Fibroblast of lung (primary cell): ENCODE data around the gene GALNT17. TPM values are rescaled to one million over a fixed set of nuclear protein-coding genes. Genes with fewer than 3 reads are reported as not detected.

Experiments
- DNase-seq, 2 donors: peaks; one replicate each; pipeline versions ENCODE4 v3.0.0 to v3.0.0-alpha.2; 2010; ENCODE audit warnings: low read depth in 2 of 2
- H2AFZ ChIP-seq: 2 replicates; pipeline ENCODE4 v1.5.1; 2012; ENCODE audit warnings: low read length, control low read depth, inconsistent platforms
- H3K27ac ChIP-seq: 2 replicates; pipeline ENCODE4 v1.5.1; 2011; ENCODE audit warnings: low read length, control low read depth; ENCODE audit not compliant: insufficient read depth
- H3K27me3 ChIP-seq: 2 replicates; pipeline ENCODE4 v1.5.1; 2011; ENCODE audit warnings: mild to moderate bottlenecking, low read length; ENCODE audit not compliant: control insufficient read depth, insufficient read depth
- H3K36me3 ChIP-seq: 2 replicates; pipeline ENCODE4 v1.5.1; 2011; ENCODE audit warnings: low read length; ENCODE audit not compliant: control insufficient read depth, insufficient read depth
- H3K4me1 ChIP-seq: 2 replicates; pipeline ENCODE4 v1.5.1; 2011; ENCODE audit warnings: low read length; ENCODE audit not compliant: control insufficient read depth, insufficient read depth; ENCODE audit errors: extremely low read depth
- H3K4me2 ChIP-seq: 2 replicates; pipeline ENCODE4 v1.5.1; 2011; ENCODE audit warnings: low read length, control low read depth; ENCODE audit not compliant: insufficient read depth; ENCODE audit errors: extremely low read depth
- H3K4me3 ChIP-seq, 4 experiments: fragments of 200-600 bp in 1 of 4; sonication (generic) in 1 of 4; replicated peaks in 1 of 4; 2 replicates each; pipeline ENCODE4 v1.5.1; 2011 to 2016; ENCODE audit warnings: low read length in 4 of 4, low read depth in 3 of 4, mild to moderate bottlenecking in 3 of 4, control low read depth in 2 of 4, inconsistent platforms in 1 of 4, mixed read lengths in 1 of 4; ENCODE audit not compliant: insufficient read depth in 1 of 4; ENCODE audit errors: control extremely low read depth in 1 of 4
- H3K79me2 ChIP-seq: 2 replicates; pipeline ENCODE4 v1.5.1; 2012; ENCODE audit warnings: mild to moderate bottlenecking, low read length, inconsistent platforms; ENCODE audit not compliant: control insufficient read depth, insufficient read depth
- H3K9ac ChIP-seq: 2 replicates; pipeline ENCODE4 v1.5.1; 2011; ENCODE audit warnings: mild to moderate bottlenecking, low read length, control low read depth; ENCODE audit not compliant: insufficient read depth
- H3K9me3 ChIP-seq: 2 replicates; pipeline ENCODE4 v1.5.1; 2012; ENCODE audit warnings: low read depth, low read length; ENCODE audit not compliant: control insufficient read depth, insufficient read depth
- H4K20me1 ChIP-seq: 2 replicates; pipeline ENCODE4 v1.5.1; 2011; ENCODE audit warnings: low read length; ENCODE audit not compliant: control insufficient read depth, insufficient read depth; ENCODE audit errors: extremely low read depth
- CTCF ChIP-seq, 2 donors: IDR thresholded peaks in 1 of 2; conservative IDR thresholded peaks in 1 of 2; 1 replicate in 1 of 2; 2 replicates in 1 of 2; pipeline ENCODE4 v1.5.1; 2011 to 2012; ENCODE audit warnings: low read length in 2 of 2, control low read depth in 1 of 2, inconsistent platforms in 1 of 2, low read depth in 1 of 2, mild to moderate bottlenecking in 1 of 2
- EZH2 ChIP-seq: IDR thresholded peaks from 2 replicates; pipeline ENCODE4 v1.5.1; 2012; ENCODE audit warnings: low read length, control low read depth, mild to moderate bottlenecking; ENCODE audit errors: missing control alignments
- polyA plus RNA-seq, 2 donors: library from polyadenylated mRNA; depleted of rRNA in 1 of 2; stranded (reverse) in 1 of 2; unstranded in 1 of 2; fragments of >200 nt; gene quantifications; 2 replicates each; pipeline ENCODE4 v1.2.1, GENCODE V29; 2011 to 2012; ENCODE audit warnings: missing spikeins in 1 of 2
- total RNA-seq: library from RNA; depleted of rRNA; stranded (reverse); fragments of >200 nt; gene quantifications from 2 replicates; pipeline ENCODE4 v1.2.1, GENCODE V29; 2014

GALNT17 gene
- total and polyA plus RNA-seq, 2 donors (not counting 1 experiment from before 2014, with no cell fraction given) = under 0.01 TPM; not detected in 1

- H3K4me3 ChIP-seq = no peak overlapping the region
- H3K4me2 ChIP-seq = no peak overlapping the region
- DNase-seq = no peak
- no peaks in the 10 kb centered on the region for H4K20me1 ChIP-seq
- no peaks in the 10 kb centered on the region for H3K9me3 ChIP-seq
- no peak overlapping the region for H3K27ac ChIP-seq
- H3K79me2 ChIP-seq = no peaks in the 10 kb centered on the region
- no peak overlapping the region for H3K9ac ChIP-seq
- H3K27me3 ChIP-seq = no peaks in the 10 kb centered on the region
- H3K36me3 ChIP-seq = no peaks in the 10 kb centered on the region
- H3K4me1 ChIP-seq = no peaks in the 10 kb centered on the region
- H2AFZ ChIP-seq = no peak overlapping the region
- no peak for TF ChIP-seq EZH2
- TF ChIP-seq CTCF (conservative IDR thresholded peaks at IDR 0.05 in 1 of 2, IDR thresholded peaks at IDR 0.05 in 1 of 2; ENCODE audit: low read depth in 1 of 2, low read length in 2 of 2) = no peak
These were observed 586.6 kb downstream of the GALNT17 start for GRCh38 chr7:71718563-71718962.

DNA sequence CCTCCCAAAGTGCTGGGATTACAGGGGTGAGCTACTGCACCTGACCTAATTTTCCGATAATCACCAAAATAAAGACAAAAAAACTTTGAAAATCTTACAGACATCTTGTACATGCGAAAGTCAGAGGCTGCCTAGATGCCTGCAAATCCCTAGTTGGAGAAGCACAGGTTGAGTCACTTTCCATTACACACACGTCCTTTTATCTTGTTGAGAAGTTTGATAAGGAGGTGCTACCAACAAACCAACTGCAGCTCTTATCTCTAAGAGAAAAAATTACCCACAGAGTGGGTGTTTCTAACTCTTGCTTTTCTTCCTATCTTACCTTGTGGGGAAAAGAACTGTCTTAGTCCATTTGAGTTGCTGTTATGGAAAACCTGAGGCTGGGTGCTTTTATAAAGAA lies 589.8 kb downstream of the GALNT17 start:
- H3K9me3 ChIP-seq = no peaks in the 10 kb centered on the region
- no peaks in the 10 kb centered on the region for H3K27me3 ChIP-seq
- H3K4me2 ChIP-seq = no peak overlapping the region
- no peaks in the 10 kb centered on the region for H3K36me3 ChIP-seq
- TF ChIP-seq EZH2 (no peak), CTCF (conservative IDR thresholded peaks at IDR 0.05 in 1 of 2, IDR thresholded peaks at IDR 0.05 in 1 of 2; ENCODE audit: low read depth in 1 of 2, low read length in 2 of 2) (no peak)
- H3K79me2 ChIP-seq = no peaks in the 10 kb centered on the region
- no peaks in the 10 kb centered on the region for H4K20me1 ChIP-seq
- H3K4me1 ChIP-seq = no peaks in the 10 kb centered on the region
- H3K9ac ChIP-seq = no peak overlapping the region
- H2AFZ ChIP-seq = no peak overlapping the region
- DNase-seq = peak in 1 of 2 donors; percentile 16
- H3K27ac ChIP-seq = no peak overlapping the region
- no peak overlapping the region for H3K4me3 ChIP-seq

DNA sequence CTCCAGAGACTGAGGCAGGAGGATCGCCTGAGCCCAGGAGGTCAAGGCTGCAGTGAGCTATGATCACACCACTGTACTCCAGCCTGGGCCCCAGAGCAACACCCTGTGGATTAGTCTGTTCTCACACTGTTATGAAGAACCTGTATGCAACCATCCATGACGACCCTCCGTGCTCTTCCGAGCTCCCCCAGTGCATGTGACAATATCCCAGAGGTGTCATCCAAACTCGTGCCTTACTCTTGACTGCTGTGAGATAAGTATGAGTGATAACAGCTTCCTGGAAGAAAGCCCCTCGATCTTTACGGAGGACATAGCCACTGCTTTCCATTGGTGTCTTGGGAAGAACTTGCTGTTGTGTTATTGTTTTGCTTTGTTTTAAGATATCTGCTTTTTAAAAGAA lies 591.9 kb downstream of the GALNT17 start:
- H3K9me3 ChIP-seq = no peaks in the 10 kb centered on the region
- H3K4me3 ChIP-seq = no peak overlapping the region
- TF ChIP-seq EZH2 (no peak), CTCF (conservative IDR thresholded peaks at IDR 0.05 in 1 of 2, IDR thresholded peaks at IDR 0.05 in 1 of 2; ENCODE audit: low read depth in 1 of 2, low read length in 2 of 2) (no peak)
- H3K27me3 ChIP-seq = no peaks in the 10 kb centered on the region
- no peak for DNase-seq
- no peaks in the 10 kb centered on the region for H3K36me3 ChIP-seq
- no peak overlapping the region for H3K4me2 ChIP-seq
- H4K20me1 ChIP-seq = no peaks in the 10 kb centered on the region
- H3K79me2 ChIP-seq = no peaks in the 10 kb centered on the region
- H3K4me1 ChIP-seq = no peaks in the 10 kb centered on the region
- no peak overlapping the region for H3K27ac ChIP-seq
- no peak overlapping the region for H2AFZ ChIP-seq
- H3K9ac ChIP-seq = no peak overlapping the region
